H1 (cell line): ENCODE results near the gene TSC22D1.

Experiments used
- ATF3 ChIP-seq: IDR thresholded peaks from 2 replicates; pipeline ENCODE4 v1.6.1; 2011; ENCODE audit warnings: low read depth, mild to moderate bottlenecking, low read length; ENCODE audit not compliant: insufficient read depth
- ZNF274 ChIP-seq: IDR thresholded peaks from 2 replicates; pipeline ENCODE4 v1.7.0; 2012; ENCODE audit warnings: low read length, borderline replicate concordance; ENCODE audit errors: extremely low read depth

GRCh38 chr13:44506251-44506650 is 69.9 kb downstream of the TSC22D1 start:
- TF ChIP-seq ZNF274 (no peak), ATF3 (no peak)
